ENCODE data around the gene SLC45A2.

SLC45A2 gene

DNA sequence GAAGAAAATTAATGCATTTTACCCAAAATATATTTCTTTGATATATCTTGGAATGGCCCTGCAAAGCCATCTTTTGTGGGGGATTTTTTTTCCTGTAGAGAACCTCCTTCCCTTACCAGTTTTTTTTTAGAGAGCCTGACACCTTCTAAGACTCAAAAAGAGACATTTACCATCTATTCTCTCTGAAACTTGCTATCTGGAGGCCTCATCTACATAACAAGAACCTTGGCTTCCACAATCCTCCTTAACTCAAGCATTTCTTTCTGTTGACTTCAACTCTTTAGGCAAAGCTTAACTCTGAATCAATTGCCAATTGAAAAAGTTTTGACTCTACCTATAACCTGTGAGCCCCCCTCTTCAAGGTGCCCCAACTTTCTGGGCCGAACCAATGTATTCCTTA is 6.2 kb downstream of the SLC45A2 start:
- Histone ChIP-seq H3K9me3 (no peaks in the 10 kb centered on the region), H3K4me1 (ENCODE audit: control insufficient read depth in 1 of 2, insufficient read depth in 1 of 2, low read depth in 1 of 2, low read length in 1 of 2) (no peaks in the 10 kb centered on the region), H3K27me3 (peaks cover 7% of the 10 kb centered on the region), H3K4me3 (ENCODE audit: low read depth in 1 of 2, low read length in 1 of 2) (no peak overlapping the region), H3K36me3 (no peaks in the 10 kb centered on the region), H3K27ac (no peak overlapping the region)
- TF ChIP-seq, protein P1, sequence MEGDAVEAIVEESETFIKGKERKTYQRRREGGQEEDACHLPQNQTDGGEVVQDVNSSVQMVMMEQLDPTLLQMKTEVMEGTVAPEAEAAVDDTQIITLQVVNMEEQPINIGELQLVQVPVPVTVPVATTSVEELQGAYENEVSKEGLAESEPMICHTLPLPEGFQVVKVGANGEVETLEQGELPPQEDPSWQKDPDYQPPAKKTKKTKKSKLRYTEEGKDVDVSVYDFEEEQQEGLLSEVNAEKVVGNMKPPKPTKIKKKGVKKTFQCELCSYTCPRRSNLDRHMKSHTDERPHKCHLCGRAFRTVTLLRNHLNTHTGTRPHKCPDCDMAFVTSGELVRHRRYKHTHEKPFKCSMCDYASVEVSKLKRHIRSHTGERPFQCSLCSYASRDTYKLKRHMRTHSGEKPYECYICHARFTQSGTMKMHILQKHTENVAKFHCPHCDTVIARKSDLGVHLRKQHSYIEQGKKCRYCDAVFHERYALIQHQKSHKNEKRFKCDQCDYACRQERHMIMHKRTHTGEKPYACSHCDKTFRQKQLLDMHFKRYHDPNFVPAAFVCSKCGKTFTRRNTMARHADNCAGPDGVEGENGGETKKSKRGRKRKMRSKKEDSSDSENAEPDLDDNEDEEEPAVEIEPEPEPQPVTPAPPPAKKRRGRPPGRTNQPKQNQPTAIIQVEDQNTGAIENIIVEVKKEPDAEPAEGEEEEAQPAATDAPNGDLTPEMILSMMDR (IDR thresholded peaks at IDR 0.05), result no peak

DNA sequence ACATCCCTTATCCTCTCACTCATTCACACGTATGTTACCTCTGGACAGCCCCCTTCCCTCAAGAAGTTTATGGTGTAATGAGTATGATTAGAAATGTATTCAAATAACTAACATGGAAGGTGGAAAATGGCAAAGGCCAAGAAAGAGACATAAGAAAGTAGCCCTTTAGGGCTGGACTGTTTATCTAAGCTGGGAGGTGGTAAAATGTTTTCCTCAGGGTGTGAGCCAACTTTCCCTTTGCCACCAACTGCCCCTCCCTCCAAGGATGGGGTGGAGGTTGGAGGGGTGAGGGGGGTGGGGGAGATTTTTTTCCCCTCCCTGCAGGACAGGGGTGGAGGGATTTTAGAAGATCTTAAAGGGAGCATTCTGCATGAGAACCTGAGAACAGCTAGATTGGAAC is 8.2 kb downstream of the SLC45A2 start:
- H3K9me3 ChIP-seq, result no peaks in the 10 kb centered on the region
- H3K27ac ChIP-seq, result no peak overlapping the region
- no peaks in the 10 kb centered on the region for H3K4me1 ChIP-seq (ENCODE audit: control insufficient read depth in 1 of 2, insufficient read depth in 1 of 2, low read depth in 1 of 2, low read length in 1 of 2)
- no peaks in the 10 kb centered on the region for H3K36me3 ChIP-seq
- H3K27me3 ChIP-seq, result peaks cover 7% of the 10 kb centered on the region
- TF ChIP-seq, protein P1 (IDR thresholded peaks at IDR 0.05), result no peak
- no peak overlapping the region for H3K4me3 ChIP-seq (ENCODE audit: low read depth in 1 of 2, low read length in 1 of 2)

DNA sequence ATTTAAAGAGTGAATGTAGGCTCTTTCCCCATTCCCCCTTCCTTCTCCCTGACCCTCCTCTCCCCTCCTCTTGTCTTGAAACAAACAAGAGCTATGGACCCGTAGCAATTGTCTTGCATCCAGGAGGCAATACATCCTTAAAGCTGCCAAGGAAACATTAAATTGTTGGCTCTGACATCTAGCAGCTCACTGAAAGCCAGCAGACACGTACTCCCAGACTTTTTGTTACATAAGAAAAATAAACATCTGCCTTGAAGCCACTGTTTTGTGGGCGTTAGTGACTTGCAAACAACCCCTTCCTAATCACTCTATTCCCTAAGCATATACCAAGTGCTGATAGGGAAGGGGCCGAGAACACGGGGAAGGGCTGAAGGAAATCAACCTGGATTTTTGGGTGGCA is 8.6 kb downstream of the SLC45A2 start:
- TF ChIP-seq, protein P1 (IDR thresholded peaks at IDR 0.05), result no peak
- Histone ChIP-seq H3K27me3 (peaks cover 7% of the 10 kb centered on the region), H3K27ac (no peak overlapping the region), H3K36me3 (no peaks in the 10 kb centered on the region), H3K4me3 (ENCODE audit: low read depth in 1 of 2, low read length in 1 of 2) (no peak overlapping the region), H3K9me3 (no peaks in the 10 kb centered on the region), H3K4me1 (ENCODE audit: control insufficient read depth in 1 of 2, insufficient read depth in 1 of 2, low read depth in 1 of 2, low read length in 1 of 2) (no peaks in the 10 kb centered on the region)

DNA sequence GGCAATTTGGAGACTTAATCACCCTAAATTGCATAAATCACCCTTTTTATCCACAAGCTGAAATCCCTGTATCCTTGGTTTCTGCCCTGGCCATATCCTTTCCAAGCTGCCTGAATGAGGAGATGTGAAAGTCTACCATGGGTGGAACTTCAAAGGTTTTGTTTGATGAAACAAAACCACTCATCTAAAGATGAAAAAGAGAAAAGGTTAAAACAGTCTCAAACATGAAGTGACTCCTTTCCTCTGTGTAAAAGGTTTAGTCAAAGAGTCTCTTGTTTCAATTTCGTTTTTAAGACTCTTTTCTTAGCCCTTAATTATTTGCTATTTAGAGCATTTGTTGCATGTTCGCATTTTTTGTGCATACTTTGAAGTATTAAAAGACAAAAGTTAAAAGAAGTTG is 11.2 kb downstream of the SLC45A2 start:
- Histone ChIP-seq H3K27ac (no peak overlapping the region), H3K4me1 (ENCODE audit: control insufficient read depth in 1 of 2, insufficient read depth in 1 of 2, low read depth in 1 of 2, low read length in 1 of 2) (no peaks in the 10 kb centered on the region), H3K27me3 (peaks cover 7% of the 10 kb centered on the region), H3K36me3 (no peaks in the 10 kb centered on the region), H3K9me3 (no peaks in the 10 kb centered on the region), H3K4me3 (ENCODE audit: low read depth in 1 of 2, low read length in 1 of 2) (no peak overlapping the region)
- TF ChIP-seq, protein P1 (IDR thresholded peaks at IDR 0.05), result no peak

DNA sequence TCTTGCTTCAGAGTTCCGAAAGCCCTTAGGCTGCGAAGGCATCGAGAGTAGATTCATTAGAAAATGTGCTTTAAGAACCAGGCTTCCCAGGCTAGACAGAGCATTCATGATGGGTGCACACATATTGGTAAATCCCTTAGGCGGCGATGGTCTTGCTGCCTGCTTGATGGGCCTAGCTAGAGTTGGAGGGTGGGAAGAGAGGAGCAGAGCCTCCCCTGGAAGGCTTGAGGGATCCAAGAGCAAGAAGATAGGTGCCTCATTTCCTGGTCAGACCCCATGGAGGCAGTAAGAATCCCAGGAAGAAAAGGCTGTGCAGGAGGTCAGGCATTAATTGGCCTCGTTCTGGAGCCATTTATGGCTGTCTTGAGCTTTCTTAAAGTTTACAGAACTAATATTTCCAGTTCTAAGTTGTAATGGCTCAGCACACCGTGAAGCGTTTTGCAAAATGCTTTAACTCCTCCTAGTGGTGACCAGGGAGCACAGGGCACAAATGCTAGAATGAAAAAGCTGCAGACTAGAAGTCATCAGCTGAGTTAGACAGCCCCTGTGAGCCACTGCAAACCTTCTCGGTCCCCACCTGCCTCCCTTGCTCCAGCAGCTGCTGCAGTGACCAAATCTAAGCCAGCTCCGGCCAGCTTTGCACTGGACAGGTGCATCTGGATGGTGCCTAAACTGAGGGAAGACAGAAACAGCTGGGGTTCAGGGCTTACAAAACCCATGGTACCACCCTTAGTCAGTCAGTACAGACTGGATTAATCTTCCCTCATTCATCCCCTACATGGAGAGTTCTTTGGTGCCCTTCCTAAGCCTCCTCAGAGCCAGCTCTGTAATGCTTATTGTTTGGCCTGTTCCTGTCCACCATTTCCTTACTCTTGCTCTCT is 14.7 kb downstream of the SLC45A2 start:
- no peak overlapping the region for H3K4me3 ChIP-seq (ENCODE audit: low read depth in 1 of 2, low read length in 1 of 2)
- no peaks in the 10 kb centered on the region for H3K9me3 ChIP-seq
- H3K4me1 ChIP-seq (ENCODE audit: control insufficient read depth in 1 of 2, insufficient read depth in 1 of 2, low read depth in 1 of 2, low read length in 1 of 2), result no peaks in the 10 kb centered on the region
- H3K27me3 ChIP-seq, result no peaks in the 10 kb centered on the region
- no peak overlapping the region for H3K27ac ChIP-seq
- TF ChIP-seq, protein P1 (IDR thresholded peaks at IDR 0.05), result no peak
- no peaks in the 10 kb centered on the region for H3K36me3 ChIP-seq
